ACC112 (cell line): ENCODE results near the gene ACTRT3.

Source experiments
- H2AFZ ChIP-seq: fragments of 200-600 bp; sonication (generic); one replicate; pipeline ENCODE4 v1.6.0; 2017; ENCODE audit warnings: antibody characterized with exemption, low read length; ENCODE audit not compliant: unreplicated experiment
- H3K27ac ChIP-seq: fragments of 200-600 bp; sonication (generic); 2 replicates; pipeline ENCODE4 v1.5.1; 2014; ENCODE audit warnings: low read depth, mild to moderate bottlenecking, antibody characterized with exemption, low read length, moderate library complexity
- H3K27me3 ChIP-seq: fragments of 200-600 bp; sonication (generic); 2 replicates; pipeline ENCODE4 v1.6.1; 2014; ENCODE audit warnings: mild to moderate bottlenecking, antibody characterized with exemption, low read length, moderate library complexity, mixed read lengths; ENCODE audit not compliant: insufficient read depth
- H3K36me3 ChIP-seq: fragments of 200-600 bp; sonication (generic); 2 replicates; pipeline ENCODE4 v1.6.1; 2016; ENCODE audit warnings: mild to moderate bottlenecking, antibody characterized with exemption, low read length, moderate library complexity, mixed read lengths; ENCODE audit not compliant: insufficient read depth
- H3K4me1 ChIP-seq: fragments of 200-600 bp; sonication (generic); one replicate; pipeline ENCODE4 v1.6.1; 2016; ENCODE audit warnings: low read length, mixed read lengths; ENCODE audit not compliant: insufficient read depth, unreplicated experiment, control insufficient read depth
- H3K4me3 ChIP-seq: fragments of 200-600 bp; sonication (generic); 2 replicates; pipeline ENCODE4 v1.5.1; 2014; ENCODE audit warnings: mild to moderate bottlenecking, low read depth, low read length
- H3K79me2 ChIP-seq: fragments of 200-600 bp; sonication (generic); one replicate; pipeline ENCODE4 v1.6.0; 2016; ENCODE audit warnings: low read length; ENCODE audit not compliant: control insufficient read depth, unreplicated experiment, insufficient read depth

The ACTRT3 gene

GRCh38 chr3:169772305-169772896, 3.0 kb upstream of the ACTRT3 start:
- no peaks in the 10 kb centered on the region for H3K27me3 ChIP-seq
- H3K27ac ChIP-seq, result peak overlapping the region; percentile 92
- peaks cover 32% of the 10 kb centered on the region for H3K79me2 ChIP-seq
- H3K4me3 ChIP-seq, result peak overlapping the region; percentile 86
- peak overlapping the region; percentile 99 for H2AFZ ChIP-seq
- peaks cover 29% of the 10 kb centered on the region for H3K36me3 ChIP-seq
- peaks cover 18% of the 10 kb centered on the region for H3K4me1 ChIP-seq

GRCh38 chr3:169771497-169772304, 2.3 kb upstream of the ACTRT3 start:
- Histone ChIP-seq H3K79me2 (peaks cover 28% of the 10 kb centered on the region), H3K4me1 (peaks cover 18% of the 10 kb centered on the region), H3K36me3 (peaks cover 24% of the 10 kb centered on the region), H2AFZ (peak overlapping the region; percentile 98), H3K27ac (peak overlapping the region; percentile 92), H3K27me3 (no peaks in the 10 kb centered on the region), H3K4me3 (peak overlapping the region; percentile 86)

- peak within 1 kb of the TSS; percentile 97 for H2AFZ ChIP-seq
- peaks cover 4% of the 10 kb centered on the region for H3K4me1 ChIP-seq
- H3K27me3 ChIP-seq, result no peaks in the 10 kb centered on the region
Observed at GRCh38 chr3:169764882-169765612, 4.3 kb downstream of the ACTRT3 start, which contains the start of gene TERC. Gene TERC (minus strand): TSS chr3:169765060.

GRCh38 chr3:169764312-169764881, 5.0 kb downstream of the ACTRT3 start:
- Histone ChIP-seq H3K4me1 (peaks cover 4% of the 10 kb centered on the region), H3K27me3 (no peaks in the 10 kb centered on the region), H3K79me2 (no peaks in the 10 kb centered on the region), H3K36me3 (no peaks in the 10 kb centered on the region), H3K27ac (peak overlapping the region; percentile 80), H2AFZ (peak overlapping the region; percentile 97), H3K4me3 (peak overlapping the region; percentile 89)

More at GRCh38 chr3:169764882-169765612, 4.3 kb downstream of the ACTRT3 start, which contains the start of gene TERC:
- Histone ChIP-seq H3K27ac (peak within 1 kb of the TSS; percentile 80), H3K36me3 (no peaks in the 10 kb centered on the region), H3K4me3 (peak within 1 kb of the TSS; percentile 89), H3K79me2 (no peaks in the 10 kb centered on the region)

GRCh38 chr3:169760479-169760878, 8.9 kb downstream of the ACTRT3 start:
- Histone ChIP-seq H3K79me2 (no peaks in the 10 kb centered on the region), H3K36me3 (no peaks in the 10 kb centered on the region), H3K4me1 (peaks cover 4% of the 10 kb centered on the region), H3K27me3 (peaks cover 2% of the 10 kb centered on the region; the same call in 1 of the 2 replicates), H2AFZ (no peak overlapping the region), H3K27ac (no peak overlapping the region), H3K4me3 (no peak overlapping the region)

- Histone ChIP-seq H3K27ac (no peak overlapping the region), H2AFZ (no peak overlapping the region)
Observed at GRCh38 chr3:169759256-169759655, 10.1 kb downstream of the ACTRT3 start.

GRCh38 chr3:169758359-169758994, 10.9 kb downstream of the ACTRT3 start:
- Histone ChIP-seq H3K79me2 (no peaks in the 10 kb centered on the region), H3K27me3 (peaks cover 16% of the 10 kb centered on the region; the same call in 1 of the 2 replicates), H3K36me3 (no peaks in the 10 kb centered on the region), H3K4me1 (peaks cover under 1% of the 10 kb centered on the region), H3K27ac (no peak overlapping the region), H2AFZ (no peak overlapping the region), H3K4me3 (no peak overlapping the region)

More at GRCh38 chr3:169759256-169759655, 10.1 kb downstream of the ACTRT3 start:
- H3K4me3 ChIP-seq, result no peak overlapping the region
- H3K36me3 ChIP-seq, result no peaks in the 10 kb centered on the region
- H3K79me2 ChIP-seq, result no peaks in the 10 kb centered on the region
- peaks cover 13% of the 10 kb centered on the region; the same call in 1 of the 2 replicates for H3K27me3 ChIP-seq
- peaks cover 4% of the 10 kb centered on the region for H3K4me1 ChIP-seq

GRCh38 chr3:169755488-169755887, 13.9 kb downstream of the ACTRT3 start:
- Histone ChIP-seq H3K27ac (no peak overlapping the region), H3K4me3 (no peak overlapping the region), H3K27me3 (peaks cover 37% of the 10 kb centered on the region), H3K4me1 (no peaks in the 10 kb centered on the region), H3K36me3 (no peaks in the 10 kb centered on the region), H2AFZ (no peak overlapping the region), H3K79me2 (no peaks in the 10 kb centered on the region)

- Histone ChIP-seq H3K36me3 (no peaks in the 10 kb centered on the region), H3K4me3 (no peak overlapping the region), H3K27ac (no peak overlapping the region), H3K79me2 (no peaks in the 10 kb centered on the region), H3K27me3 (peaks cover 37% of the 10 kb centered on the region), H2AFZ (no peak overlapping the region), H3K4me1 (no peaks in the 10 kb centered on the region)
Observed at GRCh38 chr3:169754711-169755110, 14.7 kb downstream of the ACTRT3 start.

GRCh38 chr3:169751875-169752274, 17.5 kb downstream of the ACTRT3 start:
- Histone ChIP-seq H3K27me3 (peaks cover 57% of the 10 kb centered on the region), H3K4me3 (no peak overlapping the region), H3K36me3 (no peaks in the 10 kb centered on the region), H2AFZ (no peak overlapping the region), H3K79me2 (no peaks in the 10 kb centered on the region), H3K4me1 (no peaks in the 10 kb centered on the region), H3K27ac (no peak overlapping the region)
